ES-I3 (cell line): ENCODE measurements around the gene PHLPP1.

Experiments used
- H3K36me3 ChIP-seq: 2 replicates; pipeline ENCODE4 v1.6.1; 2013; ENCODE audit warnings: mild to moderate bottlenecking, low read length, control low read depth, moderate library complexity; ENCODE audit not compliant: insufficient read depth
- H3K4me1 ChIP-seq: 2 replicates; pipeline ENCODE4 v1.6.1; 2013; ENCODE audit warnings: mild to moderate bottlenecking, control low read depth, low read length; ENCODE audit not compliant: insufficient read depth
- H3K9ac ChIP-seq: 2 replicates; pipeline ENCODE4 v1.6.1; 2013; ENCODE audit warnings: low read depth, mild to moderate bottlenecking, low read length, moderate library complexity
- H3K9me3 ChIP-seq: 2 replicates; pipeline ENCODE4 v1.6.1; 2013; ENCODE audit warnings: mild to moderate bottlenecking, low read length, moderate library complexity; ENCODE audit not compliant: control insufficient read depth, insufficient read depth

Gene PHLPP1

DNA sequence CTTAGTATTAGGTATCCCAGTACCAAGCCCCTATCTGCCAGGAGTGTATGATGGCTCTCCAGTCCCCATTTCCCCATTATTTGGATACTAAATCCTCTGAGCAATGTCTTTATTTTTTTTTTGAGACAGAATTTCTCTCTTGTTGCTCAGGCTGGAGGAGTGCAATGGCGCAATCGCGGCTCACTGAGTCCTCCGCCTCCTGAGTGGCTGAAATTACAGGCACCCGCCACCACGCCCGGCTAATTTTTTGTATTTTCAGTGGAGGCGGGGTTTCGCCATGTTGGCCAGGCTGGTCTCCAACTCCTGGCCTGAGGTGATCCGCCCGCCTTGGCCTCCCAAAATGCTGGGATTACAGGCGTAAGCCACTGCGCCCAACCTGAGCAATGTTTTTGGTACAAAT lies 3.6 kb upstream of the PHLPP1 start:
- Histone ChIP-seq H3K4me1 (0 out of 2 replicates have a peak, but pooled peaks cover 5% of the 10 kb centered on the region), H3K9ac (no peak overlapping the region), H3K9me3 (no peaks in the 10 kb centered on the region), H3K36me3 (no peaks in the 10 kb centered on the region)

DNA sequence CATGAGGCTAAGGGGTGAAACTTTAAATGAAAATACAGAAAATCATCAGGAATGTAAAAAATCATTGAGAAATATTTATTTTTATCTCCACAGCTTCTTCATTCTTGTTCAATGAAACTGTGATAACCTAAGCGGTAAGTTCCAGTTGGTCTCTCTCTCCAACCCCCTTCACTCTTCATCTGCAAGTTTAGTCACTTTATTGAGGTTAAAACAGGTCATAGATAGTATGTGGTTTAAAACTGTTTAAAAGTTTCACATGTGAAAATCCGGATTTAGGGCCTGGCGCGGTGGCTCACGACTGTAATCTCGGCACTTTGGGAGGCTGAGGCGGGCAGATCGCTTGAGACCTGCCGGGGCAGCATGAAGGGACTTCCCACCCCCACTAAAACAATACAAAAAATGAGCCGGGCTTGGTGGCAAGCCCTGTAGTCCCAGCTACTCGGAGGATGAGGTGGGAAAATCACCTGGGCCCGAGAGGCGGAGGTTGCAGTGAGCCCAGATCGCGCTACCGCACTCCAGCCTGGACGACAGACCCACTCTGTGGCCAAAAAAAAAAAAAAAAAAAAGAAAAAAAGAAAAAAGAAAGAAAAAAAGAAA lies 1.6 kb upstream of the PHLPP1 start:
- Histone ChIP-seq H3K4me1 (0 out of 2 replicates have a peak, but pooled peaks cover 5% of the 10 kb centered on the region), H3K9ac (no peak overlapping the region)

DNA sequence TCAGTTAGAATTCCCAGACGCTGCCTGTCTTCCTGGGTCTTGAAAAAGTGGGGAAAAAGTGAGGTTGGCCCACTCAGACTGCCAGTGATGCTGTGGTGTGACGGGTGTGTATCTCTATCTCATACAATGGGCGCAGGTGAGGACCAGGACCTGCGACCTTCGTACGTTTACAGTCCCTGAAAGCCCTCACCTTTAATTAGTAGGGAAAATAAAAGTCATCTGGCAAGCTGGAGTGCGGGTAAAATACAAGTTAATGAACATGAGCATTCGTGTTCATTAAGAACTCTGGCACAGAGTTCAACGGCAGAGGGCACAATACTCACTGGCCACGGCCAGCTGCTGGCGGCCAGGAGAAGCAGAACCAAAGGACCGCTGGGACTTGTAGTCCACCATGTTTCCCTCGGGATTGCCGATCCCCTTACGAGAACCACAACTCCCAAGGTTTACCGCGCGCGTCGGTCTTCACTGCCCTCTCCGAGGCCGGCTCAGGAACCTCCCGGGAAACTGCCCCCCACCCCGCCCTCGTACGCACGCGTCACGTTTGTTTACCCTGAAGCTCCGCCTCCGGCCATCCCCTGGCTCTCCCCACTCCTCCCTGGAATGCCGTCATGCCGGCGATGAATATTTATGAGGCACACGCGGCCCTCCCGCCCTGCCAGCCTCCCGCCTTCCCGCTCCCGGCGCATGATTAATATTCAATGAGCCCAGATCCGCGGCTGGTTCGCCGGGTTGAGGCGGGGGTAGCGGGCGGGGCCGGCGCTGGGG lies 488 bp upstream of the PHLPP1 start:
- Histone ChIP-seq H3K9me3 (no peaks in the 10 kb centered on the region), H3K4me1 (0 out of 2 replicates have a peak, but pooled peaks cover 5% of the 10 kb centered on the region), H3K36me3 (no peaks in the 10 kb centered on the region), H3K9ac (peak overlapping the region; percentile 74)

More for the DNA sequence above, 1.6 kb upstream of the PHLPP1 start:
- Histone ChIP-seq H3K9me3 (no peaks in the 10 kb centered on the region), H3K36me3 (no peaks in the 10 kb centered on the region)

GRCh38 chr18:62715759-62716615 lies 646 bp downstream of the PHLPP1 start:
- Histone ChIP-seq H3K9me3 (no peaks in the 10 kb centered on the region), H3K36me3 (no peaks in the 10 kb centered on the region), H3K4me1 (0 out of 2 replicates have a peak, but pooled peaks cover 6% of the 10 kb centered on the region), H3K9ac (peak overlapping the region; percentile 74)

DNA sequence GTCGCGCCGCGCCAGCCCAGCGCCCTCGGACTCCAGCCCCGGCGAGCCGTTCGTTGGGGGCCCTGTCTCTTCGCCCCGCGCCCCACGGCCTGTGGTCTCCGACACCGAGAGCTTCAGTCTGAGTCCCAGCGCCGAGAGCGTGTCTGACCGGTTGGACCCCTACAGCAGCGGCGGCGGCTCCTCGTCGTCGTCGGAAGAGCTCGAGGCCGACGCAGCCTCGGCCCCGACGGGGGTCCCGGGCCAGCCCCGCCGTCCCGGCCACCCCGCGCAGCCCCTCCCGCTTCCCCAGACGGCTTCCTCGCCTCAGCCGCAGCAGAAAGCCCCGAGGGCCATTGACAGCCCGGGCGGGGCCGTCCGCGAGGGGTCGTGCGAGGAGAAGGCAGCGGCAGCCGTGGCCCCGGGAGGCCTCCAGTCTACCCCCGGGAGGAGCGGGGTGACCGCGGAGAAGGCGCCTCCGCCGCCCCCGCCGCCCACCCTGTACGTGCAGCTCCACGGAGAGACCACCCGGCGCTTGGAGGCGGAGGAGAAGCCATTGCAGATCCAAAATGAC lies 1.4 kb downstream of the PHLPP1 start:
- H3K4me1 ChIP-seq = peaks cover 13% of the 10 kb centered on the region
- H3K36me3 ChIP-seq = no peaks in the 10 kb centered on the region
- no peaks in the 10 kb centered on the region for H3K9me3 ChIP-seq
- peak overlapping the region; percentile 74 for H3K9ac ChIP-seq

DNA sequence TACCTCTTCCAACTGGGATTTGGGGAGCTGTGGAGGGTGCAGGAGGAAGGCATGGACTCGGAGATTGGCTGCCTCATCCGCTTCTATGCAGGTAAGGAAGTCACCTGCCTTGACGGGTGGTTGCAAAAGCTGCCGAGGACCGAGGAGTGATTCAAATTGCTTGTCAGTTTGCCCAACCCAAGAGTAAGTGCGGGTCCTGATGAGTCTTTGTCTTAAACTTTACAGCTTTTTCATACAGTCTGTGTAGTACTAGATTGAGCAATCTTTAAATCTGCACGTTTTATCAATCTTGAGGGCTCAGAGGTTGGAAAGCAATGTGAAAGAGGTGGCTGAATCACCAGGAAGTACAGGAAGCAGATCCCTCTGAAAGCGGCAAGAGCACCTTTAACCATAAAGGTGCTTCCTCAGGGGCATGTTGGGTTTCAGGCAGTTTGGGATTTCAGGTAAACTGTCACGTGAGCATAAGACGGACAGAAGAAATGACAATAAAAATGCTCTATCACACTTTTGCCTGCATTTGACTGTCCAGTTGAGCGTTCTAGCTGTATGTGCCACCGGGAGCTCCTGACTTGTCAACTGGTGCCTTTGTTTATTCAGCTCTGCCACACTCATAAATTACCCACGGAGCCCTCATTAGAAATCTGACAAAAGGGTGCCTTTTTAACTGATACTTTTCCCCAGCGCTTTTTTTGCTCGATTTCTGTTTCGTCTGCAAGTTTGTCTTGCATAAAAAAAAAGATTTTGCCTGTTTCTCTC lies 2.0 kb downstream of the PHLPP1 start:
- Histone ChIP-seq H3K4me1 (peaks cover 20% of the 10 kb centered on the region), H3K9me3 (no peaks in the 10 kb centered on the region), H3K9ac (peak overlapping the region; percentile 74), H3K36me3 (no peaks in the 10 kb centered on the region)

DNA sequence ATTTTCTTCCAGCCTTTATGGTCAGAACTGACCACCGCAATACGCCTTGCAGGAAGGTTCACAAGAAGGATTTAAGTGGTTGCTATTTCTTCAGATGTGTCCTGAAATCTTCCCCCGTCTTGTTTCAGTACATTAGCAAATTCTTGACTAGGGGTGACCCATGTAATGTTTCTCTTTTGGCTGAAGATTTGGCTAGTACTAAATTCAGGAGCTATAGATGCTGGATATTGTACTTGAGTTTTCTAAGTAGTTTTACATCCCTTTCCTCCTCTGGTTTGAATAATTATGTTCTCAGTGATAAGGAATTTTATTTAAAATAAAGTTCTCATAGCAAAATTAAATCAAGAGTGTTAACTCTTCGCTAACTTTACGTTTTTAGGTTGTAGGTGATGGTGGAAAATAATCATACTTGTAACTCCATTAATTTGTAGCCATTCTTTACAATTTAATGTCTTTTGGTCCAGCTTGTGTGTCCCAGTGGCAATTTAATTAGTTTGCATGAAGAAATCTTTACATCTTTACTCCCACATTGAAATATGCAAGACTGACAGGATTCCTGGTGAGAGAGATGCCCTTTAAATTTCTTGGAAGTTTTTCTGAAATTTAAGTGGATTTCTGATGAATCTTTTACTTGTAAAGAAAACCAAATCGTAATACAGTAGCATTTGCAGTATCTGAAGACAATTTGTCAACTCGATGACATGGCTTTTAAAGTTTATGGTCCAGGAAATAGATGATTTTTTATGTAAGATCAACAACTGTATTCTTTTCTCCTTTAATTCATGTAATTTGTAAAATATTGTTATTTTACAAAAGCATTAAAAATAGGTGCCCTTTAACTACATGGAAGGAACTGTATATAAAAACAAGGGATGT lies 2.8 kb downstream of the PHLPP1 start:
- Histone ChIP-seq H3K9ac (peak overlapping the region; percentile 74), H3K4me1 (peaks cover 24% of the 10 kb centered on the region)

GRCh38 chr18:62720048-62720447 lies 4.7 kb downstream of the PHLPP1 start:
- peak overlapping the region; percentile 29; the same call in 1 of the 2 replicates for H3K9ac ChIP-seq
- no peaks in the 10 kb centered on the region for H3K9me3 ChIP-seq
- no peaks in the 10 kb centered on the region for H3K36me3 ChIP-seq
- peaks cover 27% of the 10 kb centered on the region for H3K4me1 ChIP-seq

More for the DNA sequence above, 2.8 kb downstream of the PHLPP1 start:
- Histone ChIP-seq H3K36me3 (no peaks in the 10 kb centered on the region), H3K9me3 (no peaks in the 10 kb centered on the region)

DNA sequence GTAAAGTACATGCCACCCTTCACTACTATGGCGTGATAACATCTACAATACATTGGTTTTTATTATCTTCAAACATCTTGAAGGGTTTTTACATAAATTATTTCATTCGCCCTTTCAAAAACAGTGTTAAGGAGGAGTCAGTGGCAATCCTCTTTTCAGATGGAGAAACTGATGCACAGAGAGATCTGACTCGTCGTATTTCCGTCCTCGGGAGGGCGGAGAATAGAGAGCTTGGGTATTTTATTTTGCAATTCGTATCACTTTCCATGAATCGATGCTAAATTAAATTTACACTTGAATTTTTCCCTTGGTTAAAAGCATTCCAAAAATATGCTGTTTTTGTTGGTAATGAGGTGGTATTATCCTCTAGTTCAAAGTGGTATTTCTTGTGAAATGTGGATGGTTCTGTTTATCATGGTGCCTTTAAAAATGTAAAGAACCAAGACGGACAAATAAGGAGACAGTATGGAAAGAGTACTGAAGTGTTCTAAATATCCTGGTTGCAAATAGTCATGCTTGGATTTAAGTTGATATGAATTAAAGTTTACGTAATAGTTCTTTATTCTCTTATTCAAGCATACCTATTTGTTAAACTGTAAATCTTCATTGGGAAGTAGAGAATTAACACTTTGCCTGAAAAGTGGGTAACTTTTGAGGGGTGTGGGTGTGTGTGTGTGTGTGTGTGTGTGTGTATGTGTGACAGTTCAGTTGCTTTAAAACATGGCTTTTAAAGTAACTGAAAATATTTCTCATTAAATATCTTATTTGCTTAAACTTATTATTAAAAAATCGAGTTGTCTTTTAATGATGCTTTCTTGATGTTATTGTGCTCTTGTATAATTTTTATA lies 5.6 kb downstream of the PHLPP1 start:
- Histone ChIP-seq H3K9me3 (no peaks in the 10 kb centered on the region), H3K9ac (peak overlapping the region; percentile 51; the same call in 1 of the 2 replicates), H3K36me3 (no peaks in the 10 kb centered on the region), H3K4me1 (peaks cover 27% of the 10 kb centered on the region)

DNA sequence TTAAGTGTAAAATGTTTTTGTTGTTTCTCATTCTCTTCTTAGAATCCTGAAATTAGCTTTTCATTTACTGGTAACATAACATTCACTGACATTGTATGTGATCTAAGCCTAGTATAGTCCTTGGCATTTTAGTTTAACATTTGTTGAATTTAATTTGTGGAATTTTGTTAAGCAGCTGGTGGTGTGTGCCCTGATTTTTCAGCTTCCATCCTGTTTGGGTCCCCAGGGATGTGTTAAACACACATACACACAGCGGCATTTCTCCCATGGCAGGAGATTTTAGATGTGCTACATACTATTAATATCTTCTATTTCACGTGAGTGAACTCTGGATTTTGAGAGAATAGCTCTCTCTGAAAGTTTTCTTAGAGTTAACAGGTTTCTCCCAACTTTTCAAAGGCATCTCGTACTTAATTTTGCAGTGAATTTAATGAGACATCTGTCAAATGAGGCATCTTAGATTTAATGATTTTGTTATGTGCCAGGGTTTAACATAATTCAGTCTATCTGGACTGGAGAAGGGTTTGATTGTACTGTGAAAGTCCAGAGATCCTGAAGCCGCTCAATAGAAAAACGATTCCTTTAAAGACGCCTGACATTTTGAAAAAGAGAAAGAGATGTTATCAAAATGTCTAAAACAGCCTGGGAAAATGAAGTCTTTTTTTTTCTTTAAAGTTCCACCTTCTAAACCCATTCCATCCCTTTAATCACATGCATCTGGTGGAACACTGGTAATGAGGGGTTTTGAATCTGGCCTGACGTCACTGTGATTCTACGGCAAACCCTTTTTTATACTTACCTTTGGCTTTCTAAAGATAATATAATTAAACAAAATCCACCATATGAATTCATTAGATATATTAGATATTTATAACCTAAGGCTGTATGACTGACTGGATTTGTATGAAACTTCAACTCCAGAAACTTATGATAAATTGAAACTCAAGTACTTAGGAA lies 6.8 kb downstream of the PHLPP1 start:
- Histone ChIP-seq H3K4me1 (peaks cover 27% of the 10 kb centered on the region), H3K9ac (no peak overlapping the region), H3K36me3 (no peaks in the 10 kb centered on the region), H3K9me3 (no peaks in the 10 kb centered on the region)

DNA sequence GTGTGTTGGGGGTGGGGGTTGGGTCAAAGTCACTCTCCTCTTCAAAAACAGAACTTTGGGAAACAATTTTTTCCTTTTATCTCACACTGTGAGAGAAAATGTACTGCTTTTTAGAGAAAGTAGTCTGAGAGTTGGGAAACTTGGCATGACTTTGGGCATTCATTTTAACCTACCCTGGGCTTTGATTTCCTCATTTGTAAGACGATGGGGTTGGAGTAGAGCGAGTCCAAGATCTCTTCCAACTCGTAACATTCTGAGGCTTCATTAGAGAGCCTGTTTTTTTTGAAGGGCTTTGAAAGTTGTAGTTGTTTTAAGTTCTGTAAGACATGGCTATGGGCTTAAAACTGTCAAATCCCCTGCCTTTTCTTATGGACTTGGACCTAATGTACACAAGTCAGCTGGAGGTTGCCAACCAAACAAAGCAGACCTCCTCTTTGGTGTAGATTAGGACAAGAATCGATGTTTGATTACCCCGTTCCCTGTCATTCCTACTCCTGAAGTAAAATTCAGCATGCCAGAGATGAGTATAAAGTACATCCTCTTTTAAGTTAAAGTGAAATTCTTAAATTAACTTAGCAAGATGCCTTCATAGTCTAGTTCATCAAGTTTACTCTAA lies 8.4 kb downstream of the PHLPP1 start:
- Histone ChIP-seq H3K9me3 (no peaks in the 10 kb centered on the region), H3K9ac (no peak overlapping the region), H3K4me1 (peaks cover 27% of the 10 kb centered on the region), H3K36me3 (no peaks in the 10 kb centered on the region)
